Activated gamma-delta T cell treated with Interleukin-2 at 50 U/mL for 16 hours (primary cell): ENCODE results near the gene MFAP2.

Source experiments
- DNase-seq: peaks from one replicate; pipeline ENCODE4 v3.0.0-alpha.2; 2020

The MFAP2 gene

DNA sequence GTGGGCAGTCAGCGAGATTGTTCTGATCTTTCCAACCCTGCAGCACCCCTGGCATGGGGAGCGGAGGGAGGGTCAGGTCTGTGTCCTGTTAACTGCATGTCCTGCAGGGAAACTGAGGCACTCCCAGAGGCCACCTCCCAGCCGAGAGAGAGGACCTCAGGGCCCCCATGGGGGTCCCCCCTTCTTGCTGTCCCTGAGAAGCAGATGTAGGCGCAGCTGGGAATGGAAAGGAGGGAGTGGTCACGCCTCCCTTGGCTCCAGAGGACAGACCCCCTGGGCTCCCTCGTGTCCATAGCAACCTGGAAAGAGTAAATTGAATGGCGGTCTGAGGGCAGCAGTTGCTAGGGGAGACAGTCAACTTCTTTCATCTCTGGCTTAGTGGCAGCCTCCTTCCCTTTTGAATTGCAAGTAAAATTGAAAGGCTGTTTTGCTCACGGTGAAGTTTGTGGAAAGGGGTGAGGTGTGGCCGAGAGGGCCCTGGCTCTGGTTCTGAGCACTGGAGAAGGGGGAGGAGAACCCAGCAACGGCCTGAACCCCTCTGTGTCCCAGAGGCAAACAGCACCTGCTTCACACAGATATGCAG, 53.8 kb downstream of the MFAP2 start:
- no peak for DNase-seq

DNA sequence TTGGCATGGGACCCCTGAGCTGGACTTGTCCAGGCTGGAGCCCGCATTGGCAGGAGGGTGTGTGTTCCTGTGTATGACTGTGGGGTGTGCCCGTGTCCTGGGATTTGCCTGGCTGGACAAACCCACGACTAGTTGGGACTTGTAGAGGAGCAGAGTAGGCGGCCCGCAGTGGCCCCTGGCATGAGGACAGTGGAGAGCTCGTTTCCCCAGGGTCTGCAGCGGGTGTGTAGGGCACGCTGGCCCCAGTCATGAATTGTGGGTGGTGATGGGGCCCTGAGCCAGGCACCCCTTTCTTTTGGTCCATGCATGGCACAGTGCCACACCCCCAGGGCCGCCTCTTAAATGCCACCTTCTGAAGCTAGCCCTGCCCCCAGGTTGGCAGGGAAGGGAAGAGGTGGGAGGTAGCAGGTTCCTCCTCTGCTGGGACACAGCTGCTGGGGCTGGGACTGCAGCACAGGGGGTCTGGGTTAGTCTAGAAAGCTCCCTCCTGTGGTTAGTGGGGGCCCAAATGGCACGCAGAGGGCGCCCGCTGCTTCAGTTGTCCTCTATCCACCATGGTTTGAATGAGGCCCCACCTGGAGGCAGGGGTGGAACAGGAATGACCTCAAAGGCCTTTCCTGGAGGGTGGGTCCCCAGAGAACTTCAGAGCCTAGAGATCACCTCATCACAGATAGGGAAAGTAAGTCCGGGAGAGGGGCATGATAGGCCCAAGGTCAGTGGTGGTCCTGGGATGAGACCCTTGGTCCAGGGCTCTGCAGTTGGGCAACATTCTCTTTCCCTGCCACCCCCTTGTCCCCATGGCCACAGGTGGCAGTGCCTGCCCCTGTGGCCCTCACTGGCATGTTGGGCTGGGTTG, 54.6 kb downstream of the MFAP2 start:
- no peak for DNase-seq

DNA sequence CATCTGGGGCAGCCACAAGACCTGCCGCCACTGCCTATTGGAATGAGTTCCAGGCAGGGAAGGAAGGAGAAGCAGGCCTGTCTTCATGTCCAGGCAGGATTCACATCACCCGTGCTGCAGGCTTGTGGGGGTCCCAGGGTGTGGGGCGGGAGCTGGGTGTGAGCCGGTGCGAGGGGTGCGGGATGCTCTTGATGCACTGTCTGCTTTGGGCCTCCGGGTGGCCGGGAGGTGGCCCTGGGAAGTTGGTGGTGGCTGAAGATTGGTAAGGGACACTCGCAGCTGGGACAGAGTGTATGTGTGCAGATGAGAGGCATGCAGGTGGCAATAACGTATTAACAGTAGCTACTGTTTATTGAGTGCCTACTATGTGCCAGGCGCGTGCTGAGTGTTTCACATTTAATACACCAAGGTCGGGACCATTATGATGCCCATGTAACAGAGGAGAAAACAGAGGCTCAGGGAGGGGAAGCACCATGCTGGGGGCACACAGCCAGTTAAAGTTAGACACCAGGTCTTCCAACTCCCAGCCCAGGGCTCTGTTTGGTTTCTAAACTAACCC, 55.4 kb downstream of the MFAP2 start:
- DNase-seq, result no peak
